Measurements from ENCODE around the gene SHISA9.

DNA sequence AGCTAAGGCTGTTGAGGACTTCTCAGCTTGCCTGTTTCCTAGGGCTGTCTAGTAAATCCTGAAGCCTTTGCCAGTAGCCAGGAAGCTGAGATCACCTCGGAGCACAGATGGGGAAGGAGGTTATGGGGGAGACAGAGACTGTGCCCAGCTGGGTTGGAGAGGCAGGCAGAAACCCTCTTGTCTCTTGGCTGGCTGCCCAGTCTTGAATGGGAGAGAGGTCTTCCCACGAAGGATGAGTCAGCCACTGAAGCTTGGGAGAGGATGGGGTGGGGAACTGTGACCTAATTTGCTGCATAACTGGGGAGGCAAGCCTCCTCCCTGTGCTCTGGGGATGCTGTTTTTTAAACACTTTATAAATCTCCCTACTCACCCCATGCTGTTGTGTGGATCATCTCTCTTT, 69.8 kb downstream of the SHISA9 start:
- TF ChIP-seq, protein P1, sequence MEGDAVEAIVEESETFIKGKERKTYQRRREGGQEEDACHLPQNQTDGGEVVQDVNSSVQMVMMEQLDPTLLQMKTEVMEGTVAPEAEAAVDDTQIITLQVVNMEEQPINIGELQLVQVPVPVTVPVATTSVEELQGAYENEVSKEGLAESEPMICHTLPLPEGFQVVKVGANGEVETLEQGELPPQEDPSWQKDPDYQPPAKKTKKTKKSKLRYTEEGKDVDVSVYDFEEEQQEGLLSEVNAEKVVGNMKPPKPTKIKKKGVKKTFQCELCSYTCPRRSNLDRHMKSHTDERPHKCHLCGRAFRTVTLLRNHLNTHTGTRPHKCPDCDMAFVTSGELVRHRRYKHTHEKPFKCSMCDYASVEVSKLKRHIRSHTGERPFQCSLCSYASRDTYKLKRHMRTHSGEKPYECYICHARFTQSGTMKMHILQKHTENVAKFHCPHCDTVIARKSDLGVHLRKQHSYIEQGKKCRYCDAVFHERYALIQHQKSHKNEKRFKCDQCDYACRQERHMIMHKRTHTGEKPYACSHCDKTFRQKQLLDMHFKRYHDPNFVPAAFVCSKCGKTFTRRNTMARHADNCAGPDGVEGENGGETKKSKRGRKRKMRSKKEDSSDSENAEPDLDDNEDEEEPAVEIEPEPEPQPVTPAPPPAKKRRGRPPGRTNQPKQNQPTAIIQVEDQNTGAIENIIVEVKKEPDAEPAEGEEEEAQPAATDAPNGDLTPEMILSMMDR (IDR thresholded peaks at IDR 0.05; ENCODE audit: insufficient read depth, low read length) = no peak
- TF ChIP-seq SPI1 (IDR thresholded peaks at IDR 0.05; ENCODE audit: borderline replicate concordance, low read depth) (no peak), POLR2AphosphoS5 (IDR thresholded peaks at IDR 0.05; ENCODE audit: low read depth) (no peak), GABPA (IDR thresholded peaks at IDR 0.05; ENCODE audit: low read depth) (no peak)
- TF ChIP-seq, protein P2, sequence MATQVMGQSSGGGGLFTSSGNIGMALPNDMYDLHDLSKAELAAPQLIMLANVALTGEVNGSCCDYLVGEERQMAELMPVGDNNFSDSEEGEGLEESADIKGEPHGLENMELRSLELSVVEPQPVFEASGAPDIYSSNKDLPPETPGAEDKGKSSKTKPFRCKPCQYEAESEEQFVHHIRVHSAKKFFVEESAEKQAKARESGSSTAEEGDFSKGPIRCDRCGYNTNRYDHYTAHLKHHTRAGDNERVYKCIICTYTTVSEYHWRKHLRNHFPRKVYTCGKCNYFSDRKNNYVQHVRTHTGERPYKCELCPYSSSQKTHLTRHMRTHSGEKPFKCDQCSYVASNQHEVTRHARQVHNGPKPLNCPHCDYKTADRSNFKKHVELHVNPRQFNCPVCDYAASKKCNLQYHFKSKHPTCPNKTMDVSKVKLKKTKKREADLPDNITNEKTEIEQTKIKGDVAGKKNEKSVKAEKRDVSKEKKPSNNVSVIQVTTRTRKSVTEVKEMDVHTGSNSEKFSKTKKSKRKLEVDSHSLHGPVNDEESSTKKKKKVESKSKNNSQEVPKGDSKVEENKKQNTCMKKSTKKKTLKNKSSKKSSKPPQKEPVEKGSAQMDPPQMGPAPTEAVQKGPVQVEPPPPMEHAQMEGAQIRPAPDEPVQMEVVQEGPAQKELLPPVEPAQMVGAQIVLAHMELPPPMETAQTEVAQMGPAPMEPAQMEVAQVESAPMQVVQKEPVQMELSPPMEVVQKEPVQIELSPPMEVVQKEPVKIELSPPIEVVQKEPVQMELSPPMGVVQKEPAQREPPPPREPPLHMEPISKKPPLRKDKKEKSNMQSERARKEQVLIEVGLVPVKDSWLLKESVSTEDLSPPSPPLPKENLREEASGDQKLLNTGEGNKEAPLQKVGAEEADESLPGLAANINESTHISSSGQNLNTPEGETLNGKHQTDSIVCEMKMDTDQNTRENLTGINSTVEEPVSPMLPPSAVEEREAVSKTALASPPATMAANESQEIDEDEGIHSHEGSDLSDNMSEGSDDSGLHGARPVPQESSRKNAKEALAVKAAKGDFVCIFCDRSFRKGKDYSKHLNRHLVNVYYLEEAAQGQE (IDR thresholded peaks at IDR 0.05; ENCODE audit: insufficient replicate concordance, low read depth) = no peak

Data from HL-60 (cell line).